H9 (cell line): Measurements from ENCODE around the gene PJA2. TPM values are rescaled to one million over a fixed set of nuclear protein-coding genes. Genes with fewer than 3 reads are reported as not detected.
A peak's percentile ranks its signal among the peaks of the same experiment; 100 is the strongest.

Experiments used
- DNase-seq: peaks from one replicate; pipeline ENCODE4 v3.0.0-alpha.2; 2017
- H2AFZ ChIP-seq: one replicate; pipeline ENCODE4 v1.6.1; 2013; ENCODE audit warnings: mild to moderate bottlenecking, low read length, control low read depth, moderate library complexity
- H2AK5ac ChIP-seq: 2 replicates; pipeline ENCODE4 v1.6.1; 2013; ENCODE audit warnings: low read length, control low read depth, mixed read lengths; ENCODE audit not compliant: insufficient read length
- H2BK120ac ChIP-seq: one replicate; pipeline ENCODE4 v1.6.1; 2013; ENCODE audit warnings: low read depth, mild to moderate bottlenecking, low read length, control low read depth, inconsistent platforms; ENCODE audit not compliant: poor library complexity, severe bottlenecking
- H2BK12ac ChIP-seq: 2 replicates; pipeline ENCODE4 v1.6.1; 2013; ENCODE audit warnings: low read length, control low read depth, mixed read lengths, low read depth; ENCODE audit not compliant: insufficient read length
- H2BK15ac ChIP-seq: 2 replicates; pipeline ENCODE4 v1.6.1; 2013; ENCODE audit warnings: low read depth, low read length, control low read depth
- H2BK20ac ChIP-seq: one replicate; pipeline ENCODE4 v1.6.1; 2013; ENCODE audit warnings: low read depth, mild to moderate bottlenecking, low read length, control low read depth, inconsistent platforms; ENCODE audit not compliant: poor library complexity, severe bottlenecking
- H2BK5ac ChIP-seq: 2 replicates; pipeline ENCODE4 v1.6.1; 2013; ENCODE audit warnings: low read length, control low read depth, mixed read lengths; ENCODE audit not compliant: insufficient read length
- H3K14ac ChIP-seq: 2 replicates; pipeline ENCODE4 v1.6.1; 2013; ENCODE audit warnings: low read length, control low read depth; ENCODE audit not compliant: insufficient read depth
- H3K18ac ChIP-seq: 2 replicates; pipeline ENCODE4 v1.6.1; 2013; ENCODE audit warnings: low read depth, mild to moderate bottlenecking, mixed read lengths, low read length, control low read depth; ENCODE audit not compliant: insufficient read length
- H3K23ac ChIP-seq: 2 replicates; pipeline ENCODE4 v1.6.1; 2013; ENCODE audit warnings: low read length, control low read depth, mixed read lengths, low read depth; ENCODE audit not compliant: insufficient read length
- H3K23me2 ChIP-seq: 2 replicates; pipeline ENCODE4 v1.6.1; 2013; ENCODE audit warnings: low read depth, mild to moderate bottlenecking, mixed read lengths, low read length, control low read depth; ENCODE audit not compliant: insufficient read length, poor library complexity, severe bottlenecking
- H3K27ac ChIP-seq: 2 replicates; pipeline ENCODE4 v1.5.1; 2013; ENCODE audit warnings: low read length, control low read depth, mixed read lengths, low read depth; ENCODE audit not compliant: insufficient read length
- H3K27me3 ChIP-seq: 2 replicates; pipeline ENCODE4 v1.6.1; 2013; ENCODE audit warnings: low read length, control low read depth, inconsistent platforms; ENCODE audit not compliant: insufficient read depth
- H3K4ac ChIP-seq: 2 replicates; pipeline ENCODE4 v1.6.1; 2013; ENCODE audit warnings: low read depth, mild to moderate bottlenecking, control low read depth, inconsistent platforms, low read length, moderate library complexity
- H3K4me1 ChIP-seq: 2 replicates; pipeline ENCODE4 v1.6.1; 2013; ENCODE audit warnings: low read length, control low read depth, inconsistent platforms; ENCODE audit not compliant: insufficient read depth
- H3K4me2 ChIP-seq: 2 replicates; pipeline ENCODE4 v1.6.1; 2013; ENCODE audit warnings: low read length, control low read depth, mixed read lengths; ENCODE audit not compliant: insufficient read length, insufficient read depth
- H3K56ac ChIP-seq: 2 replicates; pipeline ENCODE4 v1.6.1; 2013; ENCODE audit warnings: low read depth, mild to moderate bottlenecking, mixed read lengths, low read length, control low read depth; ENCODE audit not compliant: insufficient read length
- H3K79me1 ChIP-seq: 2 replicates; pipeline ENCODE4 v1.6.1; 2013; ENCODE audit warnings: low read depth, mild to moderate bottlenecking, moderate library complexity, low read length, control low read depth, inconsistent platforms; ENCODE audit not compliant: insufficient read depth, poor library complexity, severe bottlenecking
- H3K79me2 ChIP-seq: 2 replicates; pipeline ENCODE4 v1.6.1; 2013; ENCODE audit warnings: low read length, control low read depth, inconsistent platforms; ENCODE audit not compliant: insufficient read depth
- H3K9ac ChIP-seq: 2 replicates; pipeline ENCODE4 v1.6.1; 2013; ENCODE audit warnings: low read length, control low read depth, mixed read lengths; ENCODE audit not compliant: insufficient read length; ENCODE audit errors: extremely low read depth
- H3K9me3 ChIP-seq: one replicate; pipeline ENCODE4 v1.6.1; 2013; ENCODE audit warnings: low read depth, low read length, inconsistent platforms; ENCODE audit not compliant: control insufficient read depth
- H3T11ph ChIP-seq: one replicate; pipeline ENCODE4 v1.6.1; 2013; ENCODE audit warnings: mild to moderate bottlenecking, low read length, control low read depth, inconsistent platforms
- H4K20me1 ChIP-seq: one replicate; pipeline ENCODE4 v1.6.1; 2013; ENCODE audit not compliant: control insufficient read depth, insufficient read length, insufficient read depth
- H4K5ac ChIP-seq: 2 replicates; pipeline ENCODE4 v1.6.1; 2013; ENCODE audit warnings: low read depth, mild to moderate bottlenecking, mixed read lengths, low read length, control low read depth; ENCODE audit not compliant: insufficient read length
- H4K8ac ChIP-seq: replicated peaks from 2 replicates; pipeline ENCODE4 v1.6.1; 2013; ENCODE audit warnings: low read length, control low read depth, mixed read lengths, low read depth; ENCODE audit not compliant: insufficient read length
- H4K91ac ChIP-seq: 2 replicates; pipeline ENCODE4 v1.6.1; 2013; ENCODE audit warnings: low read depth, mild to moderate bottlenecking, moderate library complexity, mixed read lengths, low read length, control low read depth; ENCODE audit not compliant: insufficient read length
- H3K27ac Mint-ChIP-seq, 3 experiments: 2 replicates in 2 of 3; 3 replicates in 1 of 3; pipeline ENCODE4 v1.8.0; 2020 to 2021; ENCODE audit warnings: mixed read lengths in 3 of 3, mild to moderate bottlenecking in 1 of 3, moderate library complexity in 1 of 3
- H3K27me3 Mint-ChIP-seq: 2 replicates; pipeline ENCODE4 v1.8.0; 2021; ENCODE audit warnings: low read depth, mild to moderate bottlenecking, moderate library complexity, mixed read lengths
- H3K36me3 Mint-ChIP-seq, 3 experiments: 2 replicates in 2 of 3; 3 replicates in 1 of 3; pipeline ENCODE4 v1.8.0; 2020 to 2021; ENCODE audit warnings: low read depth in 3 of 3, mixed read lengths in 3 of 3; ENCODE audit not compliant: insufficient read depth in 1 of 3
- H3K4me1 Mint-ChIP-seq, 2 experiments: 2 replicates each; pipeline ENCODE4 v1.8.0; 2020; ENCODE audit warnings: mixed read lengths in 2 of 2
- H3K4me3 Mint-ChIP-seq, 2 experiments: 2 replicates in 1 of 2; 3 replicates in 1 of 2; pipeline ENCODE4 v1.8.0; 2020 to 2021; ENCODE audit warnings: mild to moderate bottlenecking in 2 of 2, mixed read lengths in 2 of 2, moderate library complexity in 1 of 2
- H3K9me3 Mint-ChIP-seq, 2 experiments: 2 replicates in 1 of 2; 3 replicates in 1 of 2; pipeline ENCODE4 v1.8.0; 2020; ENCODE audit warnings: mild to moderate bottlenecking in 2 of 2, mixed read lengths in 2 of 2, moderate library complexity in 1 of 2
- CTCF ChIP-seq: fragments of 200-600 bp; sonication (generic); conservative IDR thresholded peaks from 3 replicates; pipeline ENCODE4 v1.8.0; 2021; ENCODE audit warnings: antibody characterized with exemption, mild to moderate bottlenecking
- WGBS: extraction: QIAGEN DNeasy Blood & Tissue Kit; methylation state at CpG from one replicate; pipeline ENCODE4 v1.1.7; 2013; ENCODE audit warnings: missing lambda C conversion rate, low lambda C conversion rate, mixed read lengths; ENCODE audit not compliant: insufficient read length; ENCODE audit errors: extremely low coverage; 5-methylcytosine and 5-hydroxymethylcytosine counted together
- total RNA-seq: library from RNA; stranded (reverse); gene quantifications from 2 replicates; pipeline ENCODE4 v1.2.1, GENCODE V29; 2021

The PJA2 gene
- total RNA-seq, 1 experiment from 2014 or later = 41.5 TPM

GRCh38 chr5:109334056-109334455 is 75.7 kb downstream of the PJA2 start:
- H3K36me3 Mint-ChIP-seq = peaks cover 0 to 11% (median 0%) of the 10 kb centered on the region in 3 experiments; a peak in 3 of 7 replicates
- no peaks in the 10 kb centered on the region for H3K27me3 Mint-ChIP-seq
- Histone ChIP-seq H4K5ac (no peak overlapping the region), H3K4me2 (no peak overlapping the region), H3K4me1 (no peaks in the 10 kb centered on the region), H3T11ph (no peak overlapping the region), H3K23me2 (no peaks in the 10 kb centered on the region), H3K27me3 (no peaks in the 10 kb centered on the region), H3K4ac (no peak overlapping the region), H2AFZ (no peak overlapping the region), H3K9ac (no peak overlapping the region), H4K8ac (no peak overlapping the region), H2BK15ac (no peak overlapping the region), H2BK20ac (no peak overlapping the region), H2BK120ac (no peak overlapping the region), H3K27ac (no peak overlapping the region), H3K23ac (no peak overlapping the region), H4K91ac (no peak overlapping the region), H3K79me1 (no peaks in the 10 kb centered on the region), H3K79me2 (no peaks in the 10 kb centered on the region), H3K14ac (no peak overlapping the region), H3K9me3 (no peaks in the 10 kb centered on the region), H3K18ac (no peak overlapping the region), H2BK5ac (no peak overlapping the region), H2AK5ac (no peak overlapping the region), H3K56ac (no peak overlapping the region), H4K20me1 (no peaks in the 10 kb centered on the region), H2BK12ac (no peak overlapping the region)
- H3K27ac Mint-ChIP-seq = peak overlapping the region in 1 of 3 experiments; percentile 35; a peak in 1 of 7 replicates
- WGBS = no CpG with 5 or more reads among the region's 1 CpG
- no peak for DNase-seq
- peaks cover 8 to 11% of the 10 kb centered on the region in 2 experiments for H3K4me1 Mint-ChIP-seq
- TF ChIP-seq CTCF = no peak
- H3K4me3 Mint-ChIP-seq = no peak overlapping the region
- no peaks in the 10 kb centered on the region for H3K9me3 Mint-ChIP-seq
